ENCODE results near the gene RABGAP1.

RABGAP1 gene

DNA sequence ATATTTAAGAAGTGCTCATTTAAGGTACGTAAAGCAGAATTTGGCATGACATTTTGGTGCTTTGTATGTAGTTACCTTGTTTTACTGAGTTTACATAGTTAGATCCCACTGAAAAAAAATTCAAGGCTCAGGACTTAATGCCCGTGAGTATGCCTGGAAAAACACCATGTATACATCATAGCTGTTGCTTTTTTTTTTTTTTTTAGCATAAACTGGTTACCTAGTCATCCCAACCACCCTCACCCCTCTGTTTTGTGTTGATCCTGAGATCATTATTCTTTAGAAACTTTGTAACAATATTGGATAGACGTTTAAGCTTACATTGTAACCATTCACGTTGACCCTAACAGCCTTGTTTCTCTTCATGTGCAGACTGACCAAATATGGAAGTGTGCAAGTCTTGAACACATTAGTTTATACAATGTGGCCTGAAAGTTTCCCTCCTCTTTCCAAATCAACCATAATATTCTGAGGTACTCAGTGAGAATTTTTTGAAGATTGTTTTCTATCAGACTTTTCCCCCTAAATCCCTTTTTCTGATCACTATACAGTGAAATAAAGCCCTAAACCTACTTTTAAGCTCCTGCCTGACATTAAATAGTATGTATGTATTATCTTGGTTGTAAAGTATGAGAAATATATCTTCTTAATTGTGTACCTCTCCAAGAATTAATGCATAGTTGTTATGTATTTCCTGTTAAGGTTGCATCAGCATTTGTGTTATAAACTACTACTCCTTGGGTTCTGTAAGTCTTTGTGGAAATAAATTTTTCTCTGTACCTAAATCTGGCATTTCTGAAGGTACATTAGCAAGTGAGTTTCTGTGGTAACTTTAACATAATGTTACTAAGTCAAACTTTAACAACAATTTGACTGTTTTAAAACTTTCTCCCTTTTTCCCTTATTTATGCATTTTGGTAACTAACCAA, 4.4 kb downstream of the RABGAP1 start:
- DNase-seq, result no peak

DNA sequence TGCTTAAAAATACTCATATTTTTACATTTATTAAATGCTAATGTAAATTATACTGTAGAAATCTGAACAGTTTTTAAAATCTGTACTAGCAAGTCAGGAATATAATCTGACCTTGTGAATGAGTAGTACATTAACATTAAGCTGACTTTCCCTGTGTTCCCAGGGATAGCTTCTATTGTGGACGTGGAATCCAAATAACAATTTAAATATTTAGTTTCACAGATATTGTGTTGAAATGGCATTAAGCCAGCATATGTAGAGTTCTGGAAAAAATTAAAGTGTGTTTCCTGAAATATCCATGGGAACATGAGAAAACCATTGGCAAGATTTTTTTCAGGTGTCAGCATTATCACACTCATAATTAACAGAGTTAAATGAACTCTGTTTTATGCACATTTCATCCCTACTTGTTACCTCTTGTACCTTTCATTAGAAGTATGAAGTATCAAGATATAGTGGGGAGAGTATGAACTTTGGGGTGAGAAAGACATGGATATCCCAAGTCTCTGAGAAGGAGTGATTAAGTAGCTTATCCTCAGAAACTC, 5.7 kb downstream of the RABGAP1 start:
- no peak for DNase-seq

DNA sequence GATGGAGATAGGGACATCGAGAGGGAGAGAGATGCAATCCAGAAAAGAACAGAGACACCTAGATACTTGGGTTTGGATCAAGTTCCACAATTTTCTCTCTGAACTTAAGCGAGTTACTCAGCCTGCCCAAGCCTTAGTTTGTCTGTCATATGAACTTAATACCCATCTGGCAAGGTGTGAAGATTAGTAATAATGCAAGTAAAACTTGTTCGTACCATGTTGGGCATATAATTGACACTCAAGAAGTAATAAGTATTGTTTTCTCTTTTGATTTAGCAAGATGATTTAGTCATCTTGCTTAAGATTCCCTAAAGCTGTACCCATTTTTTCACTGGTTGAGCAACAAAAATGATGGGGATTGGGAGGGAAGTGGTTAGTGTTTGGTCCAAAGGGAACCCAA, 7.5 kb downstream of the RABGAP1 start:
- DNase-seq, result no peak

DNA sequence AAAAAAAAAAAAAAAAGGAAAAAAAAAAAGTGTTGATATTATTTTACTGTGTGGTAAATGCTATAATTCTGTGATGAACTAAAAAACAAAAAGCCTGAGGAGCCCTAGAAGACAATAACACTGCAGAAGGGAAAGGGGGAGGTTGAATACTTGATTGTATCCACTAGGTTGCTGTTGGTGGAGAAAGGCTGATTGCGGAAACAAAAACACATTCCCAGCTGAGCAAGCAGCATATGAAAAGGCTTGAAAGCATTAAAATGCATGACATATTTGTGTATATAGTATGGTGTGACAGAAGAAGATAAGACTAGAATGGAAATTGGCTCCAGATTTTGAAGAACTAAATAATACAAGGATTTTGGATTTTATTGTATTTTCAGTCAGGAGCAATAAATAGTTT, 8.9 kb downstream of the RABGAP1 start:
- no peak for DNase-seq

DNA sequence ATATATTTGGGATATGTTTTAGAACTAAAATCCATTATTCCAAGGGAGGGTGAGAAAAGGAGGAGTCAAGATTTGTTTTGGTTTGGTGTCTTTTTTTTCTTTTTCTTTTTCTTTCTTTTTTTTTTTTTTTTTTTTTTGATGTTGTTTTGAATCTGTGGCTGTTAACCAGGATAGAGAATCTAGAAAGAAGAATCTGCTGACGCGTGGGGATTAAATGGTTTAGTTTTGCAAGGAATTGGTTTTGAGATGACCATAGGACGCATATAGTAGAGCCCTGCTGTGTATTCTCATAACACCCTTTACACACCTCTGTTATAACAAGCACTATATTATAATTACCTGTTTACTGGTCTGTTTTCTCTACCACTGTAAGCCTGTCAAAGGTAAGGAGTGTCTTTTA, 9.4 kb downstream of the RABGAP1 start:
- DNase-seq, result no peak

DNA sequence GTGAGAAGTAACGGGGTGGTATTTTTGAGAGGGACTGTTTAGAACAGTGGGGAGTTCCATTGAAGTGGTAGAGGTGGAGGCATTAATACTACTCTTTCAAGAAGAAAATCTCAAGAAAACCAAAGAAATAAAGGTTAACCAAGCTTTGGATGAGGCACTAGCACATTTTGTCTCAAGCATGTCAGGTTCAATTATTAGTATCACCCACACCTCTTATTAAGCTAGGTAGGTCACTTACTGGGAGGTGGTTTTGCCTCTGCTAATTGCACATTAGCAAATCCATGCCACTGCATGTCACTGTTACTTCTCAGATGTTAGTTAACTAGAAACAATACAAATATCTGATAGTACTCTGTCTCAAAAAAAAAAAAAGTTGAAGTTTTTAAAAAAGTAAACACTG, 10.2 kb downstream of the RABGAP1 start:
- DNase-seq, result no peak

DNA sequence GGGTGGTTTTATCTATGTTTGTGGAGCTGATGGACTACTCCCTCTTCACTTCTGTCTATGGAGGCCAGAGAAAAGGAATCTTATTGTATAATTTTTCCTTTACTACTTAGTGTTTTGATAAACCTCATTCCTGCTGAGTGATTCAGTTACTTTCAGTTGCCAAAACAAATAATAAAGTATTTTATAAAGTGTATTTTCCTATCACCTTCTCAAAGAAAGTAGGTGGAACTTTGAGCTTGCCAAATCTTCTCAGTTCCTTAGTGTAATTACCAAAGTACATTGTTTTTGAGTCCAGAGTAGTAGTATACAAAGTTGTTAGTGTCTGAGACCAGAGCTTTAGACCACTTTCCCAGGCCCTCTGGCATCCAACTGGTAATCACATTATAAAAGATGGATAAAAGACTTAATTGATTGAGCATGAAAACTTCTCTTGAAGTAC, 13.5 kb downstream of the RABGAP1 start:
- DNase-seq, result no peak

DNA sequence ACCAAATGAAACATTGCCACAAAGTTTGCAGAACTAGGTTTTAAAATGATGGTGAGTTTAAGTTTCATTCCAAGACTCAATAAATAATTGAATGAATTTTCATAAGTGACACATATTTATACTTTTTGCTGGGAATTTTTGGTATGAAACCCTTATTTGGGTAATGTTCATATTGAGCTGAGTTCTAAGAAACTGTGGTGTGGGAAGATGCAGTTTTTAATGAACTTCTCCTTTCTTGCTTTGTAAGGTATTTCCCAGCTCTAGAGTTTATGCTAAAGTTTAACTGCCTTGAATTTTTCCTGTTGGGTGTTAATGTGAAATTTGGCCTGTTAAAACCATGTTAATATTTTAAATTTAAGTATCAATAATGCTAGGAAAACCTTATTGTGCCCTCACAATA, 15.1 kb downstream of the RABGAP1 start:
- DNase-seq, result no peak

DNA sequence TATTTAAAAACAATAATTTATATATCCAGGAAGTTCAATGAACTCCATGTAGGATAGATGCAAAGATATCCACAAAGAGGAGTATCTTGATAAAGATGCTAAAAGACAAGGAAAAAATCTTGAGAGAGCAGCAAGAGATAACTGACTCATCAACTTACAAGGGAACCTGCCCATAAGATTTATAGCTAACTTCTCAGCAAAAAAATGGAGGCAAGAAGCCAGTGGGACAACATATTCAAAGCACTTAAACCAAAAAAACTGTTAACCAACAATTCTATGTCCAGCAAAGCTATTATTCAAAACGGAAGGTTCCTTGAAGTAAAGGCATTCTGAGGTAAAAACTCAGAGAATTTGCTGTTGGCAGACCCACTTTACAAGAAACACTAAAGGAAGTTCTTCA, 20.3 kb downstream of the RABGAP1 start:
- DNase-seq, result no peak

DNA sequence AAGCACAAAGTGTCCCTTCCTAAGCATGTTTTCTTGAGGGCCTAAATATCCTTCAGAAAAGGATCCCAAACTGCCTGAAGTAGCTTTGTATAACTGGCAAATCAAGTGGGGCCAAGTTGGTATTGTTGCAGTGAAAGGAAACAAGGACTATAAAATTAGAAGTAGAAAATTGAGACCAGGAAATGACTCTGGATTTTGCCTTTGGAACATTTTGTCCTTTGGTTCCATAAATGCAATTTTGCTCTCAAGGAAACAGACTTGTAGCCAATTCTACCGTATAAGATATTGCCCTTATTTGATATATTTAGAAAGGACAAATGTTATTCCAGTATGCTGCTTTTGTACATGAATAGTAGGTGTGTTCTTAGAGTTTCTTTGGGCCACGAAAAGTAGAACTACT, 34.4 kb downstream of the RABGAP1 start:
- DNase-seq, result no peak

DNA sequence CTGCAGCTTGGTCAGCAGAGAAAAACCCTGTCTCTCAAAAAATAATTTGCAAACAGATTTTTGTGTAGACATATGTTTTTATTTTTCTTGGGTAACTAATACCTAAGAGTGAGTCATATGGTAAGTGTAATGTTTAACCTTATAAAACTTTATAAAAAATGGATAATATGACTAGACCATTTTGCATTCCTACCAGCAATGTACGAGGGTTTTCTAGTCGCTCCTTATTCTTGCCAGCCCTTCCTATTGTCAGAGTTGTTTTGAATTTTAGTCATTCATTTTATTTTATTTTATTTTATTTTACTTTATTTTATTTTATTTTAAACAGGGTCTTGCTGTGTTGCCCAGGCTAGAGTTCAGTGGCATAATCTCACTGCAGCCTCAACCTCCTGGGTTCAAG, 37.8 kb downstream of the RABGAP1 start:
- no peak for DNase-seq

DNA sequence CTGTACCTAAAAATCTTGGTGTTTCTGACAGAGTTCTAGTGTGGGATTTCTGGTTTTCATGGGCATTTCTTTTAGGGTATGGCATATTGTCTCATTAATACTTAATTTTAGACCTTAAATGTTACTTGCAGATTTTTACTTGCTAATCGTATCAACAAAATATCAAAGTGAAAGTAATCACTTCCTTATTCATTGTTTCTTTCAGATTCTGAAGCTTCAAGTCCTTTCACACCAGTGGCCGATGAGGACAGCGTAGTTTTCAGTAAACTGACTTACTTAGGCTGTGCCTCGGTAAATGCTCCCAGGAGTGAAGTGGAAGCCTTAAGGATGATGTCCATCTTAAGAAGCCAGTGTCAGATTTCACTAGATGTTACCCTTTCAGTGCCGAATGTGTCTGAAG, 45.2 kb downstream of the RABGAP1 start:
- DNase-seq, result no peak

DNA sequence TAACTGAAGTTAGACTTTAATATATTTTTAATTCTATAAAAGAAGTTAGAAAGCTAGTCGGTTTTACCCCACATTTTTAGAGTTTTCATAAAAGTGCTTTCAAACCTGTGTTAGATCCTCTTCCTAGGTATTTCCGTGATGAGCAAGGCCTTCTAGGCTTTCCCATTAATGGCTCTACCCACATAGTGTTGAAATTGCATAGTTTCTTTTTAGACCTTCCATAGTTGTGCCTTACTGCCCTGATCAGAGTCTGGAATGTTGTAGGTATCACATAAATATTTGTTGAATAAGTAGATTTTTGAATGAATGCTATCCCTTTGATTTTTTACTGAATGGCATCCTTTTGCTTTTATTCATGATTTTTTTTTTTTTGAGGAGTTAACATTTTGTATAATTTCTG, 47.3 kb downstream of the RABGAP1 start:
- no peak for DNase-seq

DNA sequence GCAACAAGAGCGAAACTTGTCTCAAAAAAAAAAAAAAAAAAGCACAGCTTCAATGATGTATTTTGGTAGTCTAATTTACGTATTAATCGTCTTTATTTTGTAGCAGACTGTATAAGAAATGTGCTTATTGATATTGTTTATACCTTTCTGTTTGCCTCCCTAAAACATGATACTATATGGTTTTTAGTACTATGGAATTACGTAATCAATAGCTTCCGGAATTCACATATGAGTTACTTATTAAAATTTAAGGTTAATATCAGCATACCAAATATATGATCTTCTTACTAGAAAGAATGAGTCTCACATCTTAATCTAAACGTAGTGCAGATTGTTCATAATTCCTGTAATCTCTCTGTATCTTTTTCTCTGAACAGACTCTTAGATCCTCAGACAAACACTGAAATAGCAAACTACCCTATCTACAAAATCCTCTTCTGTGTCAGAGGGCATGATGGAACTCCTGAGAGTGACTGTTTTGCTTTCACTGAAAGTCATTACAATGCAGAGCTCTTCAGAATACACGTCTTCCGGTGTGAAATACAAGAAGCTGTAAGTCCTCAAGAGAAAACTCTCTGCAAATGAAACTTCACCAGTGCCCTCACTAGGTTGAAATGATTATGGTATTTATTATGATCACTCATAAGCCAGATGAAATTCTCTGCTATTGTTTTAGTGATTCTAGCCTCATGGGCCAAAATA, 48.3 kb downstream of the RABGAP1 start:
- DNase-seq, result no peak

DNA sequence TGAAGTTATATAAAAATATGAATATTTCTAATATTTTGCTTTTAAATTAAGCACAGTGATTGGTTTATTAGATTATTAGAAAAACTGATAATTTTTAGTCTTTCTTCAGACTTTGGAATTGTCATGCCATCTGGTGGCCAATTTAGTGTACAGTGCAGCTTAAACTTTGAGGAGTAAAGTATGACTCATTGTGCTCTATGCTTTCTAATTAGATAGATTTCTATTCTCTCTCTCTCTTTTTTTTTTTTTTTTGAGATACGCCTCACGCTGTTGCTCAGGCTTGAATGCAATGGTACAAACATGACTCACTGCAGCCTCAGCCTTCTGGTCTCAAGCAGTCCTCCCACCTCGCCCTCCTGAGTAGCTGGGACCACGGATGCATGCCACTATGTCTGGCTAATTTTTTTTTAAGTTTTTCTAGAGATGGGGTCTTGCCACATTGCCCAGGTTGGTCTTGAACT, 50.6 kb downstream of the RABGAP1 start:
- DNase-seq, result peak in 14 of 58 donors; percentile 2 to 44 (median 16)

DNA sequence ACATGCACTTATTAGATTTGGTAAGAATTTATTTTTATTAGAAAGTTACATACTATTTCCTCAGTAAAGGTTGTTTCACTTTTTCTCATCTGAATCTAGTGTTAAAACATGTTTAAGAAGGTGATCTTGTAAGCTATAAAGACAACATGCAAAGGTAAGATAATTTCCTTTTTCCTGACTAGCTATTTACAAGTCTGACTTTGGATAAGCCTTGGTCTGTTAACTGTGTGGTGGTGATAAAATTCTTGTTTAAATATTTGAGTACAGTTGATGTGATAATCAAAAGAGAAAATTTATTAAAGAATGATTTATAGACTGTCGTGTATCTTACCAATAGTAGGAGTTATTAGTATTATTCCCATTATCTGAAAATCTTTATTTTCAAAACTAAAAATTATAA, 55.8 kb downstream of the RABGAP1 start:
- no peak for DNase-seq

DNA sequence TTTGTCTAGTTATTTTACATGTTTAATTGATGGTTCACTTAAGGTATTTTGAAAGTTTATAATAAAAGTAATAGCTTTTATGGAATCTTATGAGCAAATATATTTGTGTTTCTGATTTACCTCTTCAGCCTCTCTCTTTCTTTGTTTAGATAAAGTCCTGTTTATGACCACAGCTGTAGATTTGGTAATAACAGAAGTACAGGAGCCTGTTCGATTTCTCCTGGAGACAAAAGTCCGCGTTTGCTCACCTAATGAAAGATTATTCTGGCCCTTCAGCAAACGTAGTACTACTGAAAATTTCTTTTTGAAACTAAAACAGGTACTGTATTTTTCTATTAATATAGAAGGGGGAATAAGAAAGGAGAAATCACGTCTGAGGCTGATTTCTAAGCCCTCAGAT, 57.6 kb downstream of the RABGAP1 start:
- DNase-seq, result no peak

DNA sequence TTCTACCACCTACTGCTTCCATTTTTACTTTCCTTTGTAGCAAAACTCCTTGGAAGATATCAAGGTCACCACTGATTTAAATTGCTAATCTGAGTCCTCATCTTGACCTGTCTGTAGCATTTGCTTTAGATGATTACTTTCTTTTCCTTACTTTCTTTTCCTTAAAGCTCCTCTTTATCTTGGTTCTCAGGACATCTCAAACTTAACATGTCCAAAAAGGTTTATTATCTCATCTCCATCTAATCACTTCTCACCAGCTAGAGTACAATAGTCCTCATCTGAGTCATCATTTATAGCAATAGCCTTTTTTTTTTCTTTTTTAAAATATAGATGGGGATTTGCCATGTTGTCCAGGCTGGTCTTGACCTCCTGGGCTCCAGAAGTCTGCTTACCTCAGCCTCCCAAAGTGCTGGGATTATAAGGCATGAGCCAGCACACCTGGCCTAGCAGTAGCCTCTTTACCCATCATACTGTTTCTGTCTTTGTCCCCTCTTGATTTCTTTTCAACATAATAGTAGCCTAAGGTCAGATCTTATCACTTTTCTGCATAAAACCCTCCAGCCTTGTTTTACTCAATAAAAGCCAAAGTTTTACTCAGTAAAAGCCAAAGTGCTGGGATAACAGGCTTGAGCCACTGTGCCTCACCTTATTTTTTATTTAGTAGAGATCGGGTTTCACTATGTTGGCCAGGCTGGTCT, 59.7 kb downstream of the RABGAP1 start:
- DNase-seq, result no peak

DNA sequence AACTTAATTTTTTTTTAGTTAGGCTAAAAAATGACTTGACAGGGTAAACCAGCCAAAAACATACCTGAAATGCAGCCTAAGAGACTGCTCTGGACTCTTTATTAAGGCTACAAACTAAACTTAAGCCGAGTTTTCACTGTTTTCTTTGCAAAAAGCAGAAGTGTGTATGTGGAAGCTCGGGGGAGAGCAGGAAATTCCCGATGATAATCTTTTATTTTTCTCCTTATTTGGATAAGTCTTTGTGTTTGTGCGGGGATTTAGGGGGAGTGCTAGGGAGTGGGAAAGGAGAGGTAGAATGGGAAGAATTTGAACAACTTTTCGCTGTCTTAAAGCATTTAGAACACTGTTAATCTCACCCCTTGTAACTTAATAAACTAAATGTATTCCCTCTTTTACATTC, 61.9 kb downstream of the RABGAP1 start:
- DNase-seq, result no peak

DNA sequence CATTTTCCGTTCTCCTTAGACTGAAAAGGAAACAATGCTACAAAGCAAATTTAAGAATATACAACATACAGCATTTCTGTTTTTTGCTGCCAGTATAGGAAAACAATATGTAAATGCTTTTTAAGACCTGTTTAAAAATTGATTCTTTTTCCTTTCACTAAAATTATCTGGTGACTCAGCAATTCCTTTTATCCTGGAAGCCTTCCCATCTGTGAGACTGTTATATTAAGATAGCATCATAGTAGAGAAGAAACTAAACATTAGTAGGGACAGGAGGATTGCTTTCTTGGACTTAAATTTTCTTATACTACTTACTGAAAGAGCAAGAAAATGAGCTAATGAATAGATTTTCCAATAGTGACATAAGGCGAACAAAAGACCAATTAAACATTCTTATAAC, 62.6 kb downstream of the RABGAP1 start:
- no peak for DNase-seq

DNA sequence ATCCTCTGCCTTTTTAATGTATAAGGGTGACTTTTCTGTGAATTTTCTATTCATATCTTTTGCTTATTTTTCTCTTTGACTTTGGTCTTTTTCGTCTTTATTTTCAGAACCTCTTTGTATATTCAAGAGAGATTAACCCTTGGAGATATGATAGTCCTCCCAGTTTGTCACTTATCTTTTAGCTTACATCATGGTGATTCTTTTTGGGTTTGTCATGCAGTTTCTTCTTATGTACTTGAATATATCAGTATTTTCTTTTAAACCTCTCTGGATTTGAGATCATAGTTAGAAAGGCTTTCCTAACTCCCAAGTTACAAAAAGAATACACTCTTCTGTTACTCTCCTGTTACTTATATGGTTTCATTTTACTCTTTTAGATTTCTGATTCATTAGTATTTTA, 65.1 kb downstream of the RABGAP1 start:
- DNase-seq, result no peak

DNA sequence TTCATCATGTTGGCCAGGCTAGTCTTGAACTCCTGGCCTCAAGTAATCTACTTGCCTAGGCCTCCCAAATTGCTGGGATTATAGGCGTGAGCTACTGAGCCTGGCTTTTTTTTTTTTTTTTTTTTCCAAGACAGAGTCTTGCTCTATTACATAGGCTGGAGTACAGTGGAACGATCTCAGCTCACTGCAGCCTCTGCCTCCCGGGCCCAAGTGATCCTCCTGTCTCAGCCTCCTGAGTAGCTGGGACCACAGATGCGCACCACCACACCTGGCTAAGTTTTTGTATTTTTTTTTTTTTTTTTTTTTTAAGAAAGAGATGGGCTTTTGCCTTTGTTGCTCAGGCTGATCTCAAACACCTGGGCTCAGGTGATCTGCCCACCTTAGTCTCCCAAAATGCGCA, 66.4 kb downstream of the RABGAP1 start:
- no peak for DNase-seq

All from anterior cingulate cortex (tissue), 58 donors.